OCI-M2 (cell line): Measurements from ENCODE around the gene PRKN.

Source experiments
- DNase-seq: peaks from one replicate; lab custom pipeline; 2025; ENCODE audit not compliant: unreplicated experiment; lab: John Stamatoyannopoulos, UW

The PRKN gene

DNA sequence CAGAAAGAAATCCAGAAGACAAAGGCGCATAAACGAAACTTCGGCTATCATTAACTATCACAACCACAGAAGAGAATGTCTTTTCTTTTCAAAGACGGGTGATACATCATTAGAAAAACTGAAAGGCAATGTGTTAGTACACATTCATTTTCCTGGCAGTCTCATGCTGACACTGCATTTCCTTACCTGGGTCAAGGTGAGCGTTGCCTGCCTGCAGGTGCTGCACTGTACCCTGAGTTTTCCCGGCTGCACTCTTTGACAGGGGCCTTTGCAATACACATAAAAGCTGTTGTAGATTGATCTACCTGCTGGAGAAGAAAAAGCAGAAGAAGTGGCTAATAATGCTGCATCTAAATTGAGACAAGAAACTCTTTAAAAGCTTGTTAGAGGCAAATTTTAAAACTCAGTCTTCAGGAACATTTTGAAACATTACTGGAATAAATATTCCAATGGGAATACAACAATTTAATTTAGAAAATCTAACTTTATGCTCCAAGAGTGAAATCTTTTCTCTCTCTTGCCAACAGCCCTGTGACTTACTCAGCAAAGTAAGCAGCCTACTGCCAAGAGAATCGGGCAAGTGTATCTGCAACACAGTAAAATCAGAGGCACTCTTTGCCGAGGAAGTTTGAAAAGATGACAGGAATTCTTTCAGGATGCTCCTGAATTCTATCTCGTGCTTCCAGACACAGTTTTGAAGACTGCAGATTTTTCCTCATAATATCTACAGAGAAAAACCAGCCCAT lies 526.4 kb downstream of the PRKN start:
- no peak for DNase-seq

DNA sequence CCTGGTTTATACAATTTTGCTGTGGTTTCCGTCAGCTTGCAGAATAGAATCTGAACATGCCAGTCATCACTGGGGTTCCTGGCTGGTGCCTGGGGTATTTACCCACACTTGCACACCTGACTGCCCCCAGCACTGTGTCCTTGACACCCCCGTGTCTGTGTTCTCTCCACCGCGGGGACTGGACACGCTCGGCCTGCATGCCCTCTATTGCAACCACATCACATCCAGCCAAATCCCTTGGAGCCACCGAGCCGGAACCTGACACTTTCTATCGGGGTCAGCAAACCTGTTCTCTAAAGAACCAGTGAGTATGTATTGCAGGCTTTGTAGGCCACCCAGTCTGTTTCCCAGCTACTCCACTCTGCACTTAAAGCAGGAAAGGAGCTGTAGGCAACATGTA lies 527.5 kb downstream of the PRKN start:
- no peak for DNase-seq

DNA sequence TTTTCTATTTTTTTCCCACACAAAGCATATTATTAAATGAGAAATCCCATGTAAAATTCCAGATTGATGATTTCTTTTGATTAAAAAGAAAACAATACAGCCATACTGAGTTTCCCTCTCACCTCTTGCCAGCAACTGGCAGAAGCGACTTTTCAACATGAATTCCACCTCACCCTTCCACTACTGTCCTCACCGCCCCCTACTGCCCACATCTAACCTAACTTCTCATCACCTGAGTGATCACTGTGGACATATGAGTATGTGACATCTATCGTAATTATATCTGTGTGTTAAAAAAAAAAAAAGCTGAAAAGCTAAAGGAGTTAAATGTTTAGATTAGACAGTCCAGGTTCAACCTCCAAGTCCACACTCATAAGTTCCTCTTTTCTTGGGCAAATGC lies 528.6 kb downstream of the PRKN start:
- DNase-seq = no peak

GRCh38 chr6:162198076-162198475 lies 529.5 kb downstream of the PRKN start:
- no peak for DNase-seq

DNA sequence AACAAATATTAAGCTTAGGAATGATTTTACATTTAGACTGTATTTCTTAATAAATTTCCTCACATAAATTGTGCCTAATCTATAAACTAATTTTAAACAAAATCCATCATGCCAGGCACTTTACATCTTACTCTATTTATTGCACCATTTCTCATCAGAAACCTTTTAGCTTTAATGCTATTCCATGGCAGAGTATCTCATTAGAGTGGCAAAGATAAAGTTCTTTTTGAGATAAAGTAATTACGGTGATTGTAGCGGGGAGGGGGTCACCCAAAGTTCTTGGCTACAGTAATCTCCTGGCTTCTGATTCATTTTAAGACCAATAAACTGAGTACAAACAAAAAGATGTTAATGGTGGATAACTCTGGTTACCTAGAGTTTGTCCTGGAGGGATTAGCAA lies 532.1 kb downstream of the PRKN start:
- no peak for DNase-seq

DNA sequence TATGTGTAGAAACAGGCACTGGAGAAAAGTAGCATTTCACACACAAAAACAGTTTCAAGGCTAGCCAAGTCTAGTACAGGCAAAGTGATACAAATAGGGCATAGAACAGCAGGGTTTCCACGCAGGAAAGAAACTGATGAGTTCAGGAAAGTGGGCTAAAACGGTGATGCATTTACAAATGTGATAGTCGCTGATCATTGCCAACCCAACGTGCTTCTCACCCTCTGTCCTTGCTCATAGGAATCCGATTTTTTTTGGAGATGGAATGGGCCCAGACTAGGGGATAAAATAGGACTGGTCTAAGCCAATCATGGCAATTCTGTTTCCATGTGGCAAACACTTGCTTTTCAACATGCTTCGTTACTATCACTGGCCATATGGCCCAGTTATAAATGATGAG lies 536.6 kb downstream of the PRKN start:
- DNase-seq = no peak

DNA sequence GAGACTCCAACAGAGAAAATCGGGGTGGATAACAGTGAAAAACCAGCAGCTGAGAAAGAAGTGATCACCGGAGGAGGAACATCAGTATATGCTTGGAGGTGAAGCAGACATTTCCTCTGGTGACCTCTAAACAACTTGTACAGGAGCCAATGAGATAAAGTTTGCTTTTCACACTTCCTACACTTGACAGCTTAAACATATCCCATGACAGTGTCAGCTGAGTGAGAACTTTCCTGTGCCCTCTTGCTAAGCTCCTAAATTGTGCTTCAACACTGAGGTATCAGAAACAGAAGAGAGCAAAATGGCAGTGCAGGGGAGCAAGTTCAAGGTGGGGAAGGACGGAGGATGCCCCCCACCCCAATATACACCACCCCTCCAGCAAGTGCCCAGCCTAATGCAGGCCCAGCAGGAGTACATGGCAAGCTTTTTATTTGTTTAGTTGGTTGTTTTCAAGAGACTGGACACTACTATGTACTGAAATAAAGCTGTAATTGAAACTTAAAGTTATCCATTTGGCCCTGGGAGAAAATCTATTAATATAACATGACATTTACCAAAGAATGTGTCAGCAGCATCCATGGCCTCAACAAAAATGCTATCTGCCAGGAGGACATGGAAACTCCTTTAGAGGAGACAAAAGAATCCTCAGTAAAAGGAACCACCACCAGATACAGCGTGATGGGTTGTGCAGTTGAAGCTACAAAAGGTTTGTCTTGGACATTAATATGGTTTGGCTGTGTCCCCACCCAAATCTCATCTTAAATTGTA lies 540.2 kb downstream of the PRKN start:
- no peak for DNase-seq

- no peak for DNase-seq
Measured at GRCh38 chr6:162184465-162184864, 543.1 kb downstream of the PRKN start.

DNA sequence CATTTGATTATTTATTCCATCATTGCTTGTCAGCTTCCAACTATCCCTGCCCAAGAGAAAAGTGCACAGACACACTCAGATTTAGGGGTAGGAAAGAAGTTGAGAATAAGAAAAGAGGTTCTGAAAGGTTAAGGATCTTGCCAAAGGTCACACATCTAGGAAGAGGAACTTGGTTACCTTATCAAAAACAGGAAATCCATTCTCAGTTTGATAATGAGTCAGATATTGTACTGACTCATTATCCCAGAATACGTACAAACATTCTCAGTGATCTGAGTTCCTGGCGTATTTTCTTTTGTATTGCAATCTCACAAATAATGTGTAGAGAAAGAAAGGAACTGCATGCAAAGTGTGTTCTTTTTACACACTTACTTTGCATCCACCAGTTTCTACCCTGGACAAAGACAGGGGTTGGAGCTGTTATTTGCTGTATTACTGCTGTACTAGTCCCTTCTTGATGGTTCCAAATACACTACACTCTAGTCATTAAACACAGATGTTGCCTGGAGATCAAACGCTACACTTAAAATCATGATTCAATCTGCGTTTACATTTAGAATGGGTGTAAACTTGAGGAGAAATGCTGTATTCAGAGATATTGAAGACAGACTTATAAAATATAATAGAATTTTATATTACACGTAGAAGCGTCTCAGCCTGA lies 545.7 kb downstream of the PRKN start:
- DNase-seq = no peak

- no peak for DNase-seq
Measured at GRCh38 chr6:162181111-162181510, 546.5 kb downstream of the PRKN start.

- no peak for DNase-seq
Measured at GRCh38 chr6:162179196-162179951, 548.2 kb downstream of the PRKN start.

- DNase-seq = no peak
Measured at GRCh38 chr6:162178666-162179065, 548.9 kb downstream of the PRKN start.

- no peak for DNase-seq
Measured at GRCh38 chr6:162178266-162178665, 549.3 kb downstream of the PRKN start.

- no peak for DNase-seq
Measured at GRCh38 chr6:162177746-162178145, 549.8 kb downstream of the PRKN start.

GRCh38 chr6:162173466-162173865 lies 554.1 kb downstream of the PRKN start:
- no peak for DNase-seq

DNA sequence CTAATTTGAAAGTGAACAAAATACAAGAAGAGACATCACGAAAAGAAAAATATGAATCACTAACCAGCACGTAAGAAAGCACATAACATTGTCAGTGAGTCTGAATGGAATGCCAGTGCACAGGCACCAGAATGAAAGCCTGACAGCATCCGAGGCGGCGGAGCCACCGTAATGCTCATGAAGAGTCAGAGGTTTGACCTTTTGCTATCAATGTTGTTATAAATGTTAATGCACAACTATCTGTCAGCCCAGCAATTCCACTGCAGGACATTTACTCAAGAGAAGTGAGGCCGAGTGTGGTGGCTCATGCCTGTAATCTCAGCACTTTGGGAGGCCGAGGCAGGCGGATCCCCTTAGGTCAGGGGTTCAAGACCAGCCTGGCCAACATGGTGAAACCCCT lies 562.1 kb downstream of the PRKN start:
- DNase-seq = no peak

DNA sequence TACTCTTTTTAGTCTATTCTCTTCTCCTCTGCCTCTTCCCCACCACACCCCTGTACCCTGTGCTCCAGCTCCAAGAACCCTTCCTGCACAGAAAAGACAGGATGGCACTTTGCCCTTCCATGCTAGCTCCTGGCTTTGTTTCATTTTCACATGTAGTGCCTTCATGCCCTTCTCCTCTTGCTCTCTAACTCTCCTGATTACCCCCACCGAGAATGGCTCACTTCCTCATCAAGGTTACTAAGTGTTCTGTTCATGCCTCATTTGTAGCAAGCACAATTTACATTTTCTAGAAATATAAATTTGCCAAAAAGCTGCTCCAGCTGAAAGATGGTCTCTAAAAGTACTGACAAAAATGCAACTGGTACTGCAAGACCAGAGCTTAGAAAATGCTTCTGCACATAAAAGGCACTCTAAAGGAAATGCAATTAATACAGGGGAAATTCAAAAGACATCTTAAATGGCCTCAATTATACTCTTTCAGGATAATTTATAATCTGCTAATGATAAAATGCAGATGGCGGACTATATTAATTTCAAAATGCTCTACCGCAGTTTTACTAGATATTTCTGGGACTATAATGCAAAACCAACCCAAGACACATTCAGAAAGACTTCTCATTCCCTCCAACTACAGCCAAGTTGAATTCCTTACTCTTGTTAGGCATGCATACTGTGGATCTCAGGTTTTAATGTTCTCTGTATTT lies 570.2 kb downstream of the PRKN start:
- DNase-seq = no peak

DNA sequence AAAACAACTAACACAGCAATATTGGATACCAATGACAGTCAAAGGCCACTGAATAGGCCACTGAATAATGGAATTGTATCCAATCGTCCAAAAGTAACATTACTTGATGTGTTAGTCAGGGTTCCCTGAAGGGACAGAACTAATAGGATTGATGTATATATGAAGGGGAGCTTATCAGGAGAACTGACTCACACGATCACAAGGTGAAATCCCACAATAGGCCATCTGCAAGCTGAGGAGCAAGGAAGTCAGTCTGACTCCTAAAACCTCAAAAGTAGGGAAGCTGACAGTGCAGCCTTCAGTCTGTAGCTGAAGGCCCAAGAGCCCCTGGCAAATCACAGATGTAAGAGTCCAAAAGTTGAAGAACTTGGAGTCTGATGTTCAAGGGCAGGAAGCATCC lies 571.4 kb downstream of the PRKN start:
- DNase-seq = no peak

DNA sequence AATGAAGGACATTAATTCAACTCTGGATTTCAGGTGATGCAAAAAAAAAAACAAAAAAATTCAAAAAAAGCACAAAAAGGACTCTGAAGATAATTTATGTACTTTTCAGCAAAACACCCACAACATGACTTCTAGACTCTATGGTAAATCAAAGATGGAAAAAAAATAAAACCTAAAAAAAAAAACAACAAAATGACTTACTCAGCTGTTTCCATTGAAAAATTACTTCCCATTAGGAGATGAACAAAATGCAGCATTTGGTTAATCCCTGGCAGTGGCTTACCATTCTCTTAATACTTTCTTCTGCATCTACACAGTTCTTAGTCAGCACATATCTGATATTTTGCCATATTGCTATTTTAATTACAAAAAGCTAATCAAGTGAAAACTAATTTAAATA lies 572.6 kb downstream of the PRKN start:
- DNase-seq = no peak

- no peak for DNase-seq
Measured at GRCh38 chr6:162154001-162154400, 573.6 kb downstream of the PRKN start.

GRCh38 chr6:162153120-162153519 lies 574.4 kb downstream of the PRKN start:
- DNase-seq = no peak
